GM23248 (cell line): Measurements from ENCODE around the gene LIN7A.

Source experiments
- EZH2 ChIP-seq: fragments of 200-600 bp; sonication (generic); IDR thresholded peaks from 2 replicates; pipeline ENCODE4 v1.6.1; 2018; ENCODE audit warnings: antibody characterized with exemption, mild to moderate bottlenecking; ENCODE audit not compliant: insufficient read depth, poor library complexity, severe bottlenecking
- EZH2phosphoT487 ChIP-seq: fragments of 200-600 bp; sonication (generic); IDR thresholded peaks from 2 replicates; pipeline ENCODE4 v1.6.1; 2018; ENCODE audit warnings: antibody characterized with exemption, moderate library complexity, mild to moderate bottlenecking, low read depth; ENCODE audit not compliant: insufficient read depth

DNA sequence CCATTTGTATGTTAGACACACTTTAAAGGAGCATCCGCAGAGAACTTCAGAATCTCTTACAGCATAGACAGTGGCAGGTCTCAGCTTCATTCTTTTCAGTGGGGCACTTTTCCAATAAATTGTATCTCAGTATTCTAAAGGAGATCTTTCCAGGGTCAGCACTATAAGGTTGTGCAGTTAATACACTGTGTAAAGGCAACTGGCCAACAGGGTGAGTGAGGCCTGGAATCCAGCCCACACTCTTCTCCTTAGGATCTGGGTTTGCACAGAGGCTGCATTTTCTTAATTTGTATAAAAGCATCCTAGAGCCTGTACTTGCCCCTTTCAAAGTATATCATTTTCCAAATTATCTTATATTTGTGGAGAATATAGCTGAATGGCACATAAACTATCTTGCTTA is 126.9 kb downstream of the LIN7A start:
- TF ChIP-seq EZH2phosphoT487 (no peak), EZH2 (no peak)
